IMR-90 (cell line): ENCODE data around the gene PLCB4. TPM values are rescaled to one million over a fixed set of nuclear protein-coding genes. Genes with fewer than 3 reads are reported as not detected.

Source experiments
- ATAC-seq: fragments of 200-7000 bp; cut with Tn5 transposase; 2 replicates; pipeline ENCODE4 v1.9.1; 2020; ENCODE audit warnings: low read depth, mild to moderate bottlenecking, moderate library complexity
- BruUV-seq: library from RNA; stranded (reverse); fragments of 400-500 nt; replicated peaks from 2 replicates; lab custom pipeline; 2021; lab: Mats Ljungman, UMichigan
- CTCF ChIA-PET: fragments of 300-600 bp; formaldehyde crosslinking; extraction: SDS; loops from one replicate; lab custom pipeline; 2021; ENCODE audit warnings: antibody characterized with exemption; lab: Yijun Ruan, JAX
- POLR2A ChIA-PET: fragments of 300-600 bp; sonication (Branson Sonifier 250); formaldehyde crosslinking; loops from one replicate; lab custom pipeline; 2022; ENCODE audit warnings: antibody characterized with exemption; ENCODE audit not compliant: unreplicated experiment; lab: Charles Lee
- DNase-seq: peaks from one replicate; pipeline ENCODE4 v3.0.0; 2013
- H2AFZ ChIP-seq: replicated peaks from 2 replicates; pipeline ENCODE3; 2013; ENCODE audit warnings: low read length, mild to moderate bottlenecking; ENCODE audit not compliant: poor library complexity
- H2AK5ac ChIP-seq: 2 replicates; pipeline ENCODE4 v1.6.1; 2013; ENCODE audit warnings: low read depth, low read length, inconsistent platforms
- H2AK9ac ChIP-seq: replicated peaks from 2 replicates; pipeline ENCODE3; 2013; ENCODE audit warnings: mild to moderate bottlenecking, low read depth, low read length, moderate library complexity; ENCODE audit not compliant: poor library complexity
- H2BK120ac ChIP-seq: 2 replicates; pipeline ENCODE4 v1.6.1; 2013; ENCODE audit warnings: low read depth, low read length, inconsistent platforms
- H2BK15ac ChIP-seq: 3 replicates; pipeline ENCODE4 v1.6.1; 2013; ENCODE audit warnings: low read depth, low read length, inconsistent platforms
- H2BK20ac ChIP-seq: 2 replicates; pipeline ENCODE4 v1.6.1; 2013; ENCODE audit warnings: low read depth, mild to moderate bottlenecking, inconsistent platforms, low read length, moderate library complexity
- H2BK5ac ChIP-seq: 2 replicates; pipeline ENCODE4 v1.6.1; 2013; ENCODE audit warnings: mild to moderate bottlenecking, low read depth, low read length, inconsistent platforms; ENCODE audit not compliant: poor library complexity, severe bottlenecking
- H3K14ac ChIP-seq: replicated peaks from 2 replicates; pipeline ENCODE4 v1.6.1; 2013; ENCODE audit warnings: low read depth, low read length, inconsistent platforms
- H3K18ac ChIP-seq: 2 replicates; pipeline ENCODE4 v1.6.1; 2013; ENCODE audit warnings: low read depth, low read length, control low read depth
- H3K23ac ChIP-seq: 2 replicates; pipeline ENCODE4 v1.6.1; 2013; ENCODE audit warnings: low read depth, low read length, inconsistent platforms
- H3K27ac ChIP-seq: 2 replicates; pipeline ENCODE4 v1.5.1; 2013; ENCODE audit warnings: mild to moderate bottlenecking, control low read depth, low read length; ENCODE audit not compliant: insufficient read depth
- H3K27me3 ChIP-seq: 2 replicates; pipeline ENCODE4 v1.6.1; 2013; ENCODE audit warnings: low read length; ENCODE audit not compliant: control insufficient read depth, insufficient read depth
- H3K36me3 ChIP-seq: 2 replicates; pipeline ENCODE4 v1.6.1; 2013; ENCODE audit warnings: low read length, mixed read lengths; ENCODE audit not compliant: control insufficient read depth, insufficient read depth
- H3K4ac ChIP-seq: 2 replicates; pipeline ENCODE4 v1.6.1; 2013; ENCODE audit warnings: low read depth, low read length, inconsistent platforms
- H3K4me1 ChIP-seq: 2 replicates; pipeline ENCODE4 v1.6.1; 2013; ENCODE audit warnings: low read length, mixed read lengths; ENCODE audit not compliant: control insufficient read depth, insufficient read depth
- H3K4me2 ChIP-seq: 2 replicates; pipeline ENCODE4 v1.6.1; 2013; ENCODE audit warnings: low read depth, mild to moderate bottlenecking, control low read depth, low read length, moderate library complexity
- H3K4me3 ChIP-seq: 2 replicates; pipeline ENCODE4 v1.5.1; 2013; ENCODE audit warnings: low read depth, mild to moderate bottlenecking, control low read depth, low read length, moderate library complexity; ENCODE audit not compliant: insufficient read depth
- H3K56ac ChIP-seq: 2 replicates; pipeline ENCODE4 v1.6.1; 2013; ENCODE audit warnings: low read length, inconsistent platforms; ENCODE audit not compliant: insufficient read depth; ENCODE audit errors: extremely low read depth
- H3K79me1 ChIP-seq, 2 experiments: 2 replicates each; pipeline ENCODE4 v1.6.1; 2013; ENCODE audit warnings: low read length in 2 of 2, inconsistent platforms in 1 of 2, low read depth in 1 of 2
- H3K9ac ChIP-seq: 2 replicates; pipeline ENCODE4 v1.6.1; 2013; ENCODE audit warnings: low read depth, low read length, control low read depth
- H3K9me1 ChIP-seq: 2 replicates; pipeline ENCODE4 v1.6.1; 2013; ENCODE audit warnings: low read length, inconsistent platforms; ENCODE audit not compliant: insufficient read depth
- H3K9me3 ChIP-seq: 2 replicates; pipeline ENCODE4 v1.6.1; 2013; ENCODE audit warnings: low read length; ENCODE audit not compliant: control insufficient read depth, insufficient read depth
- H4K20me1 ChIP-seq: 2 replicates; pipeline ENCODE4 v1.6.1; 2013; ENCODE audit warnings: low read length, inconsistent platforms; ENCODE audit not compliant: insufficient read depth
- H4K5ac ChIP-seq: 2 replicates; pipeline ENCODE4 v1.6.1; 2013; ENCODE audit warnings: mild to moderate bottlenecking, low read depth, low read length, control low read depth
- H4K8ac ChIP-seq, 2 experiments: 2 replicates each; pipeline ENCODE4 v1.6.1; 2013; ENCODE audit warnings: low read depth in 2 of 2, low read length in 2 of 2, control low read depth in 1 of 2, inconsistent platforms in 1 of 2
- H4K91ac ChIP-seq: 2 replicates; pipeline ENCODE4 v1.6.1; 2013; ENCODE audit warnings: low read depth, low read length, inconsistent platforms; ENCODE audit not compliant: insufficient read depth
- CEBPB ChIP-seq: IDR thresholded peaks from 2 replicates; pipeline ENCODE4 v1.6.1; 2012; ENCODE audit warnings: low read depth, low read length, improper control_type of control experiment
- CHD1 ChIP-seq: IDR thresholded peaks from 2 replicates; pipeline ENCODE4 v1.6.1; 2012; ENCODE audit warnings: low read depth, low read length, improper control_type of control experiment
- FOS ChIP-seq: fragments of 150-350 bp; IDR thresholded peaks from 2 replicates; pipeline ENCODE4 v1.6.1; 2016; ENCODE audit warnings: low read depth, low read length
- MAFK ChIP-seq: IDR thresholded peaks from 2 replicates; pipeline ENCODE4 v1.6.1; 2012; ENCODE audit warnings: low read depth, low read length, improper control_type of control experiment
- POLR2A ChIP-seq: IDR thresholded peaks from 2 replicates; pipeline ENCODE4 v1.6.1; 2012; ENCODE audit warnings: mild to moderate bottlenecking, low read depth, low read length
- RAD21 ChIP-seq: IDR thresholded peaks from 2 replicates; pipeline ENCODE4 v1.6.1; 2012; ENCODE audit warnings: low read length, improper control_type of control experiment
- RCOR1 ChIP-seq: IDR thresholded peaks from 2 replicates; pipeline ENCODE4 v1.6.1; 2012; ENCODE audit warnings: mild to moderate bottlenecking, low read length, improper control_type of control experiment; ENCODE audit not compliant: insufficient replicate concordance
- RFX5 ChIP-seq: IDR thresholded peaks from 2 replicates; pipeline ENCODE4 v1.8.0; 2012; ENCODE audit warnings: low read depth, mild to moderate bottlenecking, low read length, moderate library complexity
- SMC3 ChIP-seq: fragments of 150-350 bp; IDR thresholded peaks from 2 replicates; pipeline ENCODE4 v1.6.1; 2016; ENCODE audit warnings: low read depth, mild to moderate bottlenecking, antibody characterized with exemption, low read length, moderate library complexity
- WGBS, 2 experiments: methylation state at CpG; one replicate each; pipeline versions ENCODE4 v1.1.5 to v1.1.7; 2013; ENCODE audit warnings: missing lambda C conversion rate in 2 of 2; ENCODE audit not compliant: insufficient read length in 1 of 2; ENCODE audit errors: extremely low coverage in 2 of 2; 5-methylcytosine and 5-hydroxymethylcytosine counted together
- dilution Hi-C: fragments of 300-500 bp; cut with HindIII; formaldehyde crosslinking; loops from one replicate; pipeline ENCODE4 v1.14.3; 2018; ENCODE audit warnings: low sequenced_read_pairs; ENCODE audit not compliant: unreplicated experiment
- in situ Hi-C: fragments of 300-500 bp; cut with MboI; formaldehyde crosslinking; loops from 3 replicates; pipeline ENCODE4 v1.14.3; 2019; ENCODE audit warnings: low sequenced_read_pairs, inconsistent platforms, mixed read lengths
- intact Hi-C: fragments of 100-400 bp; cut with micrococcal nuclease; formaldehyde crosslinking; loops from 2 replicates; pipeline ENCODE4 v1.10.0; 2022
- polyA plus RNA-seq, 3 experiments: library from polyadenylated mRNA; depleted of rRNA; stranded (reverse); fragments of >200 nt; gene quantifications; 2 replicates each; pipeline ENCODE4 v1.2.3, GENCODE V29; 2012; ENCODE audit warnings: low replicate concordance in 1 of 3
- total RNA-seq: library from RNA; depleted of rRNA; stranded (reverse); fragments of >200 nt; gene quantifications from 2 replicates; pipeline ENCODE4 v1.2.3, GENCODE V29; 2012
- TF ChIP-seq, protein P1 (sequence below): conservative IDR thresholded peaks from 2 replicates; pipeline ENCODE4 v1.5.1; 2012; ENCODE audit warnings: mild to moderate bottlenecking, low read depth, low read length, improper control_type of control experiment
- TF ChIP-seq, protein P2 (sequence below): fragments of 150-350 bp; IDR thresholded peaks from 2 replicates; pipeline ENCODE4 v1.6.1; 2016; ENCODE audit warnings: low read depth, mild to moderate bottlenecking, low read length, moderate library complexity, borderline replicate concordance

PLCB4 gene
- total and polyA plus RNA-seq, 2 of the 4 experiments (the other 2 are of a cell fraction): 12.5 to 24.0 TPM

DNA sequence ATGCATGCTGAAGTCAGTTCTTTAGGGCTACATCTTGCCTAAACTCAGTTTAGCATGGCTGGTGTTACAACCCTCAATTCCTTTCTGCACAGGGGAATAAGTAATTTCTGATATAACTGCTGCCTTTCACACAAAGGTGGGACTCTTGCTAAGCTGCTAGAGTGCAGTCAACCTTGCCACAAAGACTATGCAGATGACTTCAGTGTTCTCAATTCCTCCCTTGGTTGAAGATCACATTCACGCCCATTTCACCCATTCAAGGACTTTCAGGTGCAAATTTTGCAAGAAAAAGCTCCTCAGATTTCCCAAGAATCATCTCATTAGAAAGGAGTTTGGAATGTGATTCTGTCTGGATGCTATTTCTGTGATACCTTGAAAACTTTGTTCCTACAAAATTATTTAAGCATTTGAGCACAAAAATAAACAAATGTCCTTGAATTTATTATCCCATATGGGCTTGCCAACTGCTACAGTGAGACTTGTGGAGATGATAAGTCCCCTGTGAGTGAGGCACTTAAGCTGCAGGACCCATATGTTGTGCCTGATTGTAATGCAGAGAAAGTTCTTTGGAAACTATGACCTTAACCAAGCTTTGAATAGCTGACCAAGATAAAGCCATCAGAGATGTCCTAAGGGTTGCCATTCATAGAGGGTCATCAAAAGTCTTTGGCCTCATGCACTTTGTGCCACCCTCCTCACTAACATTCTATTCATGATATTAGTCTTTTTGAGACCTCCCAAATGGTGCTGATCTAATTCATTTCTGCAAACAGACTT, 111.8 kb downstream of the PLCB4 start:
- Histone ChIP-seq H2BK15ac (no peak overlapping the region), H3K9me1 (peaks cover 21% of the 10 kb centered on the region), H3K23ac (peak overlapping the region; percentile 45; the same call in 1 of the 2 replicates), H3K79me1 (peaks cover 34 to 81% of the 10 kb centered on the region in 2 experiments), H3K4me3 (no peak overlapping the region), H2BK120ac (peak overlapping the region; percentile 27; the same call in 1 of the 2 replicates), H4K91ac (peak overlapping the region; percentile 13; the same call in 1 of the 2 replicates), H3K9ac (no peak overlapping the region), H3K4me2 (no peak overlapping the region), H4K8ac (peak overlapping the region in 1 of 2 experiments; percentile 38; a peak in 1 of 4 replicates), H2BK20ac (no peak overlapping the region; the same call in 1 of the 2 replicates), H4K20me1 (peaks cover 4% of the 10 kb centered on the region; the same call in 1 of the 2 replicates), H3K4me1 (peaks cover 11% of the 10 kb centered on the region), H2BK5ac (no peak overlapping the region), H3K18ac (no peak overlapping the region), H2AFZ (no peak overlapping the region), H3K56ac (no peak overlapping the region), H3K9me3 (no peaks in the 10 kb centered on the region), H3K4ac (peak overlapping the region; percentile 23; the same call in 1 of the 2 replicates), H3K14ac (peak overlapping the region; percentile 46), H2AK5ac (no peak overlapping the region), H3K36me3 (no peaks in the 10 kb centered on the region), H4K5ac (no peak overlapping the region), H2AK9ac (no peak overlapping the region), H3K27me3 (no peaks in the 10 kb centered on the region), H3K27ac (no peak overlapping the region)
- no peak for ATAC-seq
- CTCF ChIA-PET: interaction anchor here (0.6 kb wide), 1 partner anchor 826 kb away, joined by 3 read pairs; no protein-coding TSS in a partner anchor
- TF ChIP-seq CHD1 (no peak), RAD21 (no peak), FOS (no peak), RCOR1 (no peak), MAFK (no peak), CEBPB (no peak), RFX5 (no peak), SMC3 (no peak), POLR2A (no peak)
- TF ChIP-seq, protein P1, sequence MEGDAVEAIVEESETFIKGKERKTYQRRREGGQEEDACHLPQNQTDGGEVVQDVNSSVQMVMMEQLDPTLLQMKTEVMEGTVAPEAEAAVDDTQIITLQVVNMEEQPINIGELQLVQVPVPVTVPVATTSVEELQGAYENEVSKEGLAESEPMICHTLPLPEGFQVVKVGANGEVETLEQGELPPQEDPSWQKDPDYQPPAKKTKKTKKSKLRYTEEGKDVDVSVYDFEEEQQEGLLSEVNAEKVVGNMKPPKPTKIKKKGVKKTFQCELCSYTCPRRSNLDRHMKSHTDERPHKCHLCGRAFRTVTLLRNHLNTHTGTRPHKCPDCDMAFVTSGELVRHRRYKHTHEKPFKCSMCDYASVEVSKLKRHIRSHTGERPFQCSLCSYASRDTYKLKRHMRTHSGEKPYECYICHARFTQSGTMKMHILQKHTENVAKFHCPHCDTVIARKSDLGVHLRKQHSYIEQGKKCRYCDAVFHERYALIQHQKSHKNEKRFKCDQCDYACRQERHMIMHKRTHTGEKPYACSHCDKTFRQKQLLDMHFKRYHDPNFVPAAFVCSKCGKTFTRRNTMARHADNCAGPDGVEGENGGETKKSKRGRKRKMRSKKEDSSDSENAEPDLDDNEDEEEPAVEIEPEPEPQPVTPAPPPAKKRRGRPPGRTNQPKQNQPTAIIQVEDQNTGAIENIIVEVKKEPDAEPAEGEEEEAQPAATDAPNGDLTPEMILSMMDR: no peak
- TF ChIP-seq, protein P2, sequence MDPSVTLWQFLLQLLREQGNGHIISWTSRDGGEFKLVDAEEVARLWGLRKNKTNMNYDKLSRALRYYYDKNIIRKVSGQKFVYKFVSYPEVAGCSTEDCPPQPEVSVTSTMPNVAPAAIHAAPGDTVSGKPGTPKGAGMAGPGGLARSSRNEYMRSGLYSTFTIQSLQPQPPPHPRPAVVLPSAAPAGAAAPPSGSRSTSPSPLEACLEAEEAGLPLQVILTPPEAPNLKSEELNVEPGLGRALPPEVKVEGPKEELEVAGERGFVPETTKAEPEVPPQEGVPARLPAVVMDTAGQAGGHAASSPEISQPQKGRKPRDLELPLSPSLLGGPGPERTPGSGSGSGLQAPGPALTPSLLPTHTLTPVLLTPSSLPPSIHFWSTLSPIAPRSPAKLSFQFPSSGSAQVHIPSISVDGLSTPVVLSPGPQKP: no peak
- intact Hi-C loops: no loop called here
- in situ Hi-C loops: no loop called here
- BruUV-seq: no TSS peak
- POLR2A ChIA-PET: no interaction called here
- dilution Hi-C loops: no loop called here
- no peak for DNase-seq
- WGBS, 2 experiments: no CpG with 5 or more reads among the region's 1 CpG
